OCI-LY1 (cell line): ENCODE measurements around the gene NR5A1.

Source experiments
- H2AFZ ChIP-seq: fragments of 200-600 bp; sonication (generic), shearing (Covaris generic); 2 replicates; pipeline ENCODE4 v1.6.0; 2014; ENCODE audit warnings: antibody characterized with exemption, mild to moderate bottlenecking, low read length
- H3F3A ChIP-seq: fragments of 200-600 bp; sonication (generic), shearing (Covaris generic); 2 replicates; pipeline ENCODE4 v1.6.0; 2014; ENCODE audit warnings: mild to moderate bottlenecking, antibody characterized with exemption, low read length, moderate library complexity; ENCODE audit not compliant: insufficient read depth
- H3K27ac ChIP-seq: fragments of 200-600 bp; sonication (generic); 2 replicates; pipeline ENCODE4 v1.5.1; 2014; ENCODE audit warnings: low read length, mixed run types, mild to moderate bottlenecking, low read depth; ENCODE audit not compliant: poor library complexity, severe bottlenecking
- H3K27me3 ChIP-seq: fragments of 200-600 bp; sonication (generic); 2 replicates; pipeline ENCODE4 v1.6.0; 2014; ENCODE audit warnings: antibody characterized with exemption, mild to moderate bottlenecking, low read length, moderate library complexity; ENCODE audit not compliant: insufficient read depth
- H3K36me3 ChIP-seq: fragments of 200-600 bp; sonication (generic); 2 replicates; pipeline ENCODE4 v1.6.1; 2014; ENCODE audit warnings: mild to moderate bottlenecking, antibody characterized with exemption, low read length, moderate library complexity, mixed read lengths; ENCODE audit not compliant: insufficient read depth
- H3K4me1 ChIP-seq: fragments of 200-600 bp; sonication (generic); 2 replicates; pipeline ENCODE4 v1.5.1; 2014; ENCODE audit warnings: mild to moderate bottlenecking, low read length, moderate library complexity; ENCODE audit not compliant: insufficient read depth, severe bottlenecking
- H3K4me2 ChIP-seq: fragments of 200-600 bp; sonication (generic), shearing (Covaris generic); 2 replicates; pipeline ENCODE4 v1.6.1; 2014; ENCODE audit warnings: low read length
- H3K4me3 ChIP-seq: fragments of 200-600 bp; sonication (generic); 2 replicates; pipeline ENCODE4 v1.5.1; 2014; ENCODE audit warnings: low read length, low read depth, mild to moderate bottlenecking, mixed read lengths; ENCODE audit not compliant: poor library complexity, severe bottlenecking
- H3K79me2 ChIP-seq: fragments of 200-600 bp; shearing (Covaris generic); 2 replicates; pipeline ENCODE4 v1.6.1; 2016; ENCODE audit warnings: mixed run types, low read length, mixed read lengths; ENCODE audit not compliant: insufficient read depth
- H3K9ac ChIP-seq: fragments of 200-600 bp; sonication (generic), shearing (Covaris generic); 2 replicates; pipeline ENCODE4 v1.6.1; 2014; ENCODE audit warnings: mild to moderate bottlenecking, low read length, mixed read lengths
- H3K9me2 ChIP-seq: fragments of 200-600 bp; sonication (generic), shearing (Covaris generic); 2 replicates; pipeline ENCODE4 v1.6.1; 2014; ENCODE audit warnings: low read depth, mild to moderate bottlenecking, low read length, mixed read lengths
- H3K9me3 ChIP-seq: fragments of 200-600 bp; shearing (Covaris generic); 2 replicates; pipeline ENCODE4 v1.6.1; 2014; ENCODE audit warnings: low read length, mixed read lengths
- H4K20me1 ChIP-seq: fragments of 200-600 bp; sonication (generic), shearing (Covaris generic); 2 replicates; pipeline ENCODE4 v1.6.0; 2016; ENCODE audit warnings: mild to moderate bottlenecking, low read length; ENCODE audit not compliant: insufficient read depth
- CTCF ChIP-seq: fragments of 200-600 bp; sonication (generic), shearing (Covaris generic); IDR thresholded peaks from 2 replicates; pipeline ENCODE4 v1.5.1; 2017; ENCODE audit warnings: mild to moderate bottlenecking, antibody characterized with exemption, low read length, moderate library complexity, mixed read lengths
- EZH2 ChIP-seq: fragments of 200-600 bp; sonication (generic), shearing (Covaris generic); IDR thresholded peaks from 2 replicates; pipeline ENCODE4 v1.8.0; 2017; ENCODE audit warnings: borderline replicate concordance, mixed run types, mild to moderate bottlenecking, antibody characterized with exemption, low read length, moderate library complexity, mixed read lengths

NR5A1 gene

DNA sequence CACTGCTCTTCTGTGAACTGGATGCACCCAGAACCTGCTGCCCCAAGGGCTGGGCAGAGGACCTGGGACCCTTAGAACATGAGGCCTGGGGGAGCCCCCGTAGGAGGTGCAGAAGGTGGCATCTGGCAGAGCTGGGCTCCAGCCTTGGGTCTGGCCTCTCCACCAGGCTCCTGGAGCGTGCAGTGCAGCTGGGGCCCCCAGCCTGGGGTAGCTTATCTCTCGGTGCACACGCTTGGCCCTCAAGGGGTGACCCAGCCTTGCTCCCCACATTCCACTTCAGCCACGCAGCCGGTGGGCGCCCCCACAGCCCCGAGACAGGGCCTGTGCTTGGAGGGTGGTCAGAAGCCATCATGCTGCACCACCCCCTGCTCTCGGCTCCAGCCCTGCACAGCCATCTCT is 5.6 kb upstream of the NR5A1 start:
- H3K4me2 ChIP-seq, result no peak overlapping the region
- H3K27ac ChIP-seq, result no peak overlapping the region
- no peaks in the 10 kb centered on the region for H3F3A ChIP-seq
- no peaks in the 10 kb centered on the region for H3K9me3 ChIP-seq
- no peak overlapping the region for H2AFZ ChIP-seq
- no peak overlapping the region for H3K4me3 ChIP-seq
- H3K27me3 ChIP-seq, result no peaks in the 10 kb centered on the region; the same call in 1 of the 2 replicates
- H3K79me2 ChIP-seq, result no peaks in the 10 kb centered on the region
- TF ChIP-seq EZH2 (no peak), CTCF (no peak)
- H3K4me1 ChIP-seq, result no peaks in the 10 kb centered on the region
- no peaks in the 10 kb centered on the region for H3K9me2 ChIP-seq
- H3K9ac ChIP-seq, result no peak overlapping the region
- H3K36me3 ChIP-seq, result no peaks in the 10 kb centered on the region
- H4K20me1 ChIP-seq, result no peaks in the 10 kb centered on the region

DNA sequence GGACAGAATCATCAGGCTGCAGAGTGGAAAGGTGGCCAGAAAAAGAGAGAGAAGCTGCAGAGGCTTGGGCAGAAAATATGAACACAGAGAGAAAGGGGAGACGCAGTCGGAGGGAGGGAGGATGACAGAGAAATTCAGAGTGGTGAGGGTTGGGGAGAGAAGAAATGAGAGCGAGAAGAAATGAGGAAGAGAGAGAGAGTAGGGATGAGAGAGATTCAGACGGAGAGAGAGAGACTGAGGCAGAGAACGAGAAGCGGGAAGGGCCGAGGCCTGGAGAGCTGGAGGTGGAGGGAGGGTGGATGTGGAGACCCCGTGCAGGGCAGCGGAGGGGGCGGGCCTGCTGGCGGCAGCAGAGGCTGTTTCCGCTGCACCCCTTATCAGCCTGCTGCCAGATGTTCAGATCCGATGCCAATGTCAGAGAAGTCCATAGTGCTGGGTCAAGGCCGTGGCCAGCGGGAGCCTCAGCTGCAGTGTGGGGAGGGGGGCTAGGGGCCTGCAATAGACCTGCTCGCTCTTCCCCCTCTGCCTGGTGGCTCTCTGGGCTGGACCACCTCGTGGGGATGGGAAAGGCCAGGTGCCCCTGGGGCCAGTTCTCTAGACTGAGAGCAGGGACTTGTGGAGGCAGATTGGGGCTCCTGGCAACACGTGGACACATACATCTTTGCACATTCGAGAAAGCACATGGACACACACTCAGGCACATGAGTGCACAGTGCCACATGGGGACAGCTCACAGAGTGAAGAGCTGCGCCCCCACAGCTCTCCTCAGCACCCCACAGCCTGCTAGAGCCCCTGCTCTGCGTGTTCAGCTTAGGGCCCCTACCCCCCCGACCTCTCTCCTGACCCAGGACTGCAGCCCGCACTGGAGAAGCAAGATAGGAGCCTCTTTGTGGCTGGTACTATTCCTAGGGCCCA is 4.9 kb upstream of the NR5A1 start:
- TF ChIP-seq CTCF, result no peak
- TF ChIP-seq EZH2, result no peak
- Histone ChIP-seq H3K4me2 (no peak overlapping the region), H4K20me1 (no peaks in the 10 kb centered on the region), H3K36me3 (no peaks in the 10 kb centered on the region), H2AFZ (no peak overlapping the region), H3K79me2 (no peaks in the 10 kb centered on the region), H3K27ac (no peak overlapping the region), H3K9me3 (no peaks in the 10 kb centered on the region), H3K4me3 (no peak overlapping the region), H3F3A (no peaks in the 10 kb centered on the region), H3K4me1 (no peaks in the 10 kb centered on the region), H3K27me3 (no peaks in the 10 kb centered on the region; the same call in 1 of the 2 replicates), H3K9ac (no peak overlapping the region), H3K9me2 (no peaks in the 10 kb centered on the region)

DNA sequence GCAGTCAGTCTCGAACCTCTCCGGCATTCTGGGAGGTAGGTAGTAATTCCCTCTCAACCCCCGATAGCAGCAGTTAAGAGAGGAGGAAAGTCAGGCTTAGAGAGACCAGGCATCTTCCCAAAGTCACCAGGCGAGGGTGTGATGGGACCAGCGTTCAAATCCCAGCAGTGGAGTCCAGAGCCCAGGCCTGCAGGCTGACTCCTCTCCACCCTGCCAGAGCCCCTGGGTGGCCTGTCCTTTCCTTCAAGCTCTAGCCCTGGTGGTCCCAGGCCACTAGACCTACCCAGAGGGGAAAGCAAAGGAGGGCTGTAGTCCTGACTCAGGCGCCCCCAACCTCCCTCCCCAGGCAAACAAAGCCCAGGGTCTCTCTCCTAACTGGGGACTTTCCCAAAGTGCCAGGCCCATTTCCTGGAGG is 4.2 kb upstream of the NR5A1 start:
- Histone ChIP-seq H2AFZ (no peak overlapping the region), H3K4me2 (no peak overlapping the region), H3K9me2 (no peaks in the 10 kb centered on the region), H3K27ac (no peak overlapping the region), H3F3A (no peaks in the 10 kb centered on the region), H3K9me3 (no peaks in the 10 kb centered on the region), H3K4me3 (no peak overlapping the region), H3K27me3 (no peaks in the 10 kb centered on the region; the same call in 1 of the 2 replicates), H4K20me1 (no peaks in the 10 kb centered on the region), H3K4me1 (no peaks in the 10 kb centered on the region), H3K9ac (no peak overlapping the region), H3K79me2 (no peaks in the 10 kb centered on the region), H3K36me3 (no peaks in the 10 kb centered on the region)
- TF ChIP-seq CTCF, result no peak
